GM23248 (cell line): Measurements from ENCODE around the gene MXRA8. TPM values are rescaled to one million over a fixed set of nuclear protein-coding genes. Genes with fewer than 3 reads are reported as not detected.
"Not testable (repeated sequence)": the region's sequence is repeated elsewhere in the genome, so short reads cannot be mapped to it uniquely, and the experiment has no call there.

Experiments
- DNase-seq: peaks from one replicate; pipeline ENCODE4 v3.0.0-alpha.2; 2015
- H2AFZ ChIP-seq: fragments of 200-600 bp; sonication (generic); 2 replicates; pipeline ENCODE4 v1.6.1; 2016; ENCODE audit warnings: antibody characterized with exemption
- H3F3A ChIP-seq: fragments of 200-600 bp; sonication (generic); 2 replicates; pipeline ENCODE4 v1.6.1; 2016; ENCODE audit warnings: mild to moderate bottlenecking, antibody characterized with exemption, mixed run types; ENCODE audit not compliant: insufficient read depth
- H3K27ac ChIP-seq: fragments of 200-600 bp; sonication (generic); 2 replicates; pipeline ENCODE4 v1.5.1; 2016; ENCODE audit warnings: mild to moderate bottlenecking
- H3K27me3 ChIP-seq: fragments of 200-600 bp; sonication (generic); replicated peaks from 2 replicates; pipeline ENCODE4 v1.6.1; 2016; ENCODE audit warnings: mild to moderate bottlenecking; ENCODE audit not compliant: insufficient read depth
- H3K36me3 ChIP-seq: fragments of 200-600 bp; sonication (generic); 2 replicates; pipeline ENCODE4 v1.6.1; 2016; ENCODE audit warnings: low read depth, mild to moderate bottlenecking
- H3K4me1 ChIP-seq: fragments of 200-600 bp; sonication (generic); 2 replicates; pipeline ENCODE4 v1.6.1; 2016; ENCODE audit warnings: mild to moderate bottlenecking; ENCODE audit not compliant: insufficient read depth
- H3K4me2 ChIP-seq: fragments of 200-600 bp; sonication (generic); one replicate; pipeline ENCODE4 v1.6.1; 2016; ENCODE audit warnings: mild to moderate bottlenecking; ENCODE audit not compliant: unreplicated experiment
- H3K4me3 ChIP-seq: fragments of 200-600 bp; sonication (generic); 2 replicates; pipeline ENCODE4 v1.5.1; 2016; ENCODE audit warnings: mild to moderate bottlenecking
- H3K79me2 ChIP-seq: fragments of 200-600 bp; sonication (generic); 2 replicates; pipeline ENCODE4 v1.6.1; 2016; ENCODE audit warnings: mild to moderate bottlenecking; ENCODE audit not compliant: insufficient read depth
- H3K9ac ChIP-seq: fragments of 200-600 bp; sonication (generic); 2 replicates; pipeline ENCODE4 v1.6.1; 2016; ENCODE audit warnings: mild to moderate bottlenecking
- H3K9me2 ChIP-seq: fragments of 200-600 bp; sonication (generic); 2 replicates; pipeline ENCODE4 v1.6.1; 2016; ENCODE audit warnings: mixed run types, mild to moderate bottlenecking, moderate library complexity; ENCODE audit not compliant: insufficient read depth
- H3K9me3 ChIP-seq: fragments of 200-600 bp; sonication (generic); one replicate; pipeline ENCODE4 v1.6.1; 2017; ENCODE audit warnings: low read depth
- H4K20me1 ChIP-seq: fragments of 200-600 bp; sonication (generic); 2 replicates; pipeline ENCODE4 v1.6.0; 2016; ENCODE audit not compliant: insufficient read depth
- EZH2 ChIP-seq: fragments of 200-600 bp; sonication (generic); IDR thresholded peaks from 2 replicates; pipeline ENCODE4 v1.6.1; 2018; ENCODE audit warnings: antibody characterized with exemption, mild to moderate bottlenecking; ENCODE audit not compliant: insufficient read depth, poor library complexity, severe bottlenecking
- EZH2phosphoT487 ChIP-seq: fragments of 200-600 bp; sonication (generic); IDR thresholded peaks from 2 replicates; pipeline ENCODE4 v1.6.1; 2018; ENCODE audit warnings: antibody characterized with exemption, moderate library complexity, mild to moderate bottlenecking, low read depth; ENCODE audit not compliant: insufficient read depth
- WGBS, 2 experiments: methylation state at CpG; one replicate each; pipeline ENCODE4 v1.1.6; 2015 to 2017; ENCODE audit warnings: low lambda C conversion rate in 2 of 2, low coverage in 1 of 2; ENCODE audit errors: missing lambda C conversion rate in 2 of 2; 5-methylcytosine and 5-hydroxymethylcytosine counted together
- in situ Hi-C: fragments of 300-500 bp; cut with MboI; formaldehyde crosslinking; loops from 2 replicates; pipeline ENCODE4 v1.15.0; 2020
- polyA plus RNA-seq: library from polyadenylated mRNA; unstranded; fragments of >200 nt; fragmentation: Nextera tagmentation; extraction: Ambion mirVana; gene quantifications from 2 replicates; pipeline ENCODE4 v1.2.1, GENCODE V29; 2016
- total RNA-seq: library from RNA; depleted of rRNA; stranded (reverse); fragments of >200 nt; shearing (Covaris generic); gene quantifications from 2 replicates; pipeline ENCODE4 v1.2.3, GENCODE V29; 2014

MXRA8 gene
- total and polyA plus RNA-seq, 2 experiments from 2014 or later = 584 to 1,228 TPM

DNA sequence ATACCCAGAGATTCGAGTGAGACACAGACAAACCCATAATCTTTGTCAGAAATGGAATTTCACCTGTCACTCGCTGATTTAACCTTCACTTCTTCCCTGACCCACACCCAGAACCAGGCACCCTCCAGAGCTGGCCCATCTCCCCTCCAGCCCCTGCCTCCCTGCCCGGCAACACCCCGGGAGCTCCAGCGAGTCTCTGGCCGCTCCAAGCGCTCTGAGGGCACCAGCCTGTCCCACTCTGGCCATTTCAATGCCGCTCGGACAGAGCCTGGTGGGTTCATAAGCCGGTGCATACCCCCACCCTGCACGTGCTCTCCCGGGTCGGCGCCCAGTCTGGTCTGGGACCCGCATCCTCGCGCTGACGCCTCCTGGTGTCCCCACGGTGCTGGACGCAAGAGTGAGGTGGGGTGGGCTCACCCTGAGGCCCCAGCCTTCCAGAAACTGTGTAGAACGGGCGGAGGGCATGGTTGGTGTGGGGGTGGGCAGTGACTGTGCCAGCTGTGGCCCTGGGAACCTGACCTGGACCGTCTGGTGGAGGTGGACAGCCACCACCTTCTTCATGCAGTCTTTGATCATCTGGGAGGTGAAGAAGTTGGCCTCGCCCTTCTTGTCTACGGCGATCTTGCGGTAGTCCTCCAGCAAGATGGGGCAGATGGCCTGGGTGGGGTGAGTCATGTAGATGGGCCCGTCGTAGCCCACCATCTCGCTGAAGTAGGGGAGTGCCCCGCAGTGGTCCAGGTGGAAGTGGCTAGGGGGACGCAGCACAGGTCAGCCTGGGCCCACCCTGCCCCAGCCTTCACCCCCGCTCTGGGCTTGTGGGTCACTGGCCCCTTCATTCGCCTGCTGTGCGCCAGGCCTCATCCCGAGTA lies 39.3 kb downstream of the MXRA8 start:
- H3K9me2 ChIP-seq = no peaks in the 10 kb centered on the region
- peak overlapping the region; percentile 94 for H3K27ac ChIP-seq
- WGBS, 2 experiments = 88 to 89% methylated on average over 36 of the region's 36 CpGs
- peaks cover 86% of the 10 kb centered on the region for H3K79me2 ChIP-seq
- in situ Hi-C loops = no loop called here
- no peaks in the 10 kb centered on the region for H3K27me3 ChIP-seq
- no peak overlapping the region for H3K4me3 ChIP-seq
- peaks cover 27% of the 10 kb centered on the region for H3F3A ChIP-seq
- no peaks in the 10 kb centered on the region for H3K9me3 ChIP-seq
- peaks cover 9% of the 10 kb centered on the region; the same call in 1 of the 2 replicates for H3K36me3 ChIP-seq
- peak overlapping the region; percentile 75 for H3K9ac ChIP-seq
- no peak for TF ChIP-seq EZH2phosphoT487
- no peak for TF ChIP-seq EZH2
- peaks cover 16% of the 10 kb centered on the region for H3K4me1 ChIP-seq
- no peak for DNase-seq
- no peak overlapping the region for H2AFZ ChIP-seq
- no peaks in the 10 kb centered on the region for H4K20me1 ChIP-seq
- no peak overlapping the region for H3K4me2 ChIP-seq

DNA sequence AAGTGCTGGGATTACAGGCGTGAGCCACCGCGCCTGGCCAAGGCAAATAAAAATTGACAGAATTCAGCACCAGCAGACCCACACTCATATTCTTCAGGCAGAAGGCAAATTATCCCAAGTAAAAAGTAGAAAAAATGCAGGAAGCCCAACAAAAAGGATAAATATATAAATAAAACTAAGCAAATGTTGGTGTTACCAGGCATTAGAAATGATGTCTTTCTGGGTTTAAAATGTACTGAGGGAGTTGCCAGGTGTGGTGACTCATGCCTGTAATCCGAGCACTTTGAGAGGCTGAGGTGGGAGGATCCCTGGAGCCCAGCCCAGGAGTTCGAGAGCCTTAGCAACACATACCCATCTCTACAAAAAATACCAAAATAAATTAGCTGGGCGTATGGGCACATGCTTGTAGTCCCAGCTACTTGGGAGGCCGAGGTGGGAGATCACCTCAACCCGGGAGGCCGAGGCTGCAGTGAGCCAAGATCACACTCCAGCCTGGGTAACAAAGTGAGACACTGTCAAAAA lies 40.2 kb downstream of the MXRA8 start:
- Histone ChIP-seq H3K4me2 (no peak overlapping the region), H3K9me3 (no peaks in the 10 kb centered on the region), H3F3A (peaks cover 27% of the 10 kb centered on the region), H3K27ac (peak overlapping the region; percentile 94), H3K79me2 (peaks cover 88% of the 10 kb centered on the region), H3K4me3 (no peak overlapping the region), H3K36me3 (peaks cover 12% of the 10 kb centered on the region; the same call in 1 of the 2 replicates), H3K4me1 (peaks cover 12% of the 10 kb centered on the region), H2AFZ (no peak overlapping the region), H4K20me1 (no peaks in the 10 kb centered on the region), H3K9ac (peak overlapping the region; percentile 75), H3K9me2 (no peaks in the 10 kb centered on the region), H3K27me3 (no peaks in the 10 kb centered on the region)
- TF ChIP-seq EZH2 = no peak
- TF ChIP-seq EZH2phosphoT487 = no peak
- in situ Hi-C loops = no loop called here
- 32% methylated on average over 9 of the region's 9 CpGs for WGBS, 2 experiments
- DNase-seq = peak; percentile 96

DNA sequence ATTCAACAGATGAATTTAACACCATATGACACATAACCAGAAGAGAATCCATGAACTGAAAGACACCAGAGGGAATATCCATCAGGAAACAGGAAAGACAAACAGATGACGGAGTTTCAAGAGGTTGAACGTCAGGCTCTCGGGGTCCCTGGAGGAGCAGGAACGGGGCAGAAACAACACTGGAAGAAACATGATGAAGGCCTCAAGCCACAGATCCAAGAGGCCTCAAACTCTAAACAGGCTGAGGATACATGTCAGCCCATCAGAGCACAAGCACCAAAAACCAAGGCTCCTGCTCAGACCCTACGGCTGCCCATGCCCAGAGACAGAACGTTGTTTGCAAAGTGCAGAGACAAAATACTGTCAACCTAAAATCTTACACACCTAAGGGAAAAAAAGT lies 40.9 kb downstream of the MXRA8 start:
- H3F3A ChIP-seq = peaks cover 27% of the 10 kb centered on the region
- H3K9ac ChIP-seq = peak overlapping the region; percentile 65
- TF ChIP-seq EZH2 (no peak), EZH2phosphoT487 (no peak)
- peak overlapping the region; percentile 94 for H3K27ac ChIP-seq
- 94 to 96% methylated on average over 6 of the region's 6 CpGs for WGBS, 2 experiments
- H3K79me2 ChIP-seq = peaks cover 82% of the 10 kb centered on the region
- H3K27me3 ChIP-seq = no peaks in the 10 kb centered on the region
- no peaks in the 10 kb centered on the region for H3K9me3 ChIP-seq
- DNase-seq = no peak
- H3K36me3 ChIP-seq = peaks cover 16% of the 10 kb centered on the region; the same call in 1 of the 2 replicates
- H3K4me3 ChIP-seq = no peak overlapping the region
- H4K20me1 ChIP-seq = no peaks in the 10 kb centered on the region
- in situ Hi-C loops = no loop called here
- no peak overlapping the region for H2AFZ ChIP-seq
- peaks cover 12% of the 10 kb centered on the region for H3K4me1 ChIP-seq
- H3K9me2 ChIP-seq = no peaks in the 10 kb centered on the region
- no peak overlapping the region for H3K4me2 ChIP-seq

DNA sequence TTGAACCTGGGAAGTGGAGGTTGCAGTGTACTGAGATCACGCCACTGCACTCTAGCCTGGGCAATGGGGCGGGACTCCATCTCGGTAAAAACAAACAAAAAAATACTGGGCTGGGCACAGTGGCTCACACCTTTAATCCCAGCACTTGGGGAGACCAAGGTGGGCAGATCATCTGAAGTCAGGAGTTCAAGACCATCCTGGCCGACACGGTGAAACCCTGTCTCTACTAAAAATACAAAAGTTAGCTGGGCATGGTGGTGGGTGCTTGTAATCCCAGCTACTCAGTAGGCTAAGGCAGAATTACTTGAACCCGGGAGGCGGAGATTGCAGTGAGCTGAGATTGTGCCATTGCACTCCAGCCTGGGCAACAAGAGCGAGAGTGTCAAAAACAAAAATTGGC lies 42.2 kb downstream of the MXRA8 start:
- H3K4me3 ChIP-seq, H3K4me2 ChIP-seq, H2AFZ ChIP-seq, H3K27me3 ChIP-seq, H4K20me1 ChIP-seq, DNase-seq, H3K27ac ChIP-seq, H3K9me2 ChIP-seq, in situ Hi-C loops, H3K9me3 ChIP-seq, H3K9ac ChIP-seq: not testable (repeated sequence)
- Histone ChIP-seq H3F3A (peaks cover 27% of the 10 kb centered on the region), H3K4me1 (peaks cover 12% of the 10 kb centered on the region), H3K36me3 (peaks cover 16% of the 10 kb centered on the region; the same call in 1 of the 2 replicates), H3K79me2 (peaks cover 71% of the 10 kb centered on the region)
- 92 to 96% methylated on average over 8 of the region's 8 CpGs for WGBS, 2 experiments
